Keratinocyte (primary cell): ENCODE data around the gene FAM193B. TPM values are rescaled to one million over a fixed set of nuclear protein-coding genes. Genes with fewer than 3 reads are reported as not detected.

ENCODE experiments used
- DNase-seq: peaks from one replicate; pipeline ENCODE4 v3.0.0-alpha.2; 2011; ENCODE audit warnings: low read depth, missing footprints, low spot score
- FAIRE-seq: peaks from 2 replicates; lab custom pipeline; 2011; peaks lifted over from hg19 to GRCh38; lab: Jason Lieb, UNC
- H2AFZ ChIP-seq: 2 replicates; pipeline ENCODE4 v1.6.0; 2012; ENCODE audit warnings: low read length, control low read depth, inconsistent platforms; ENCODE audit not compliant: control insufficient read depth
- H3K27ac ChIP-seq: 2 replicates; pipeline ENCODE4 v1.5.1; 2011; ENCODE audit warnings: low read length; ENCODE audit not compliant: control insufficient read depth, insufficient read depth
- H3K27me3 ChIP-seq: 3 replicates; pipeline ENCODE4 v1.6.0; 2011; ENCODE audit warnings: low read length; ENCODE audit not compliant: control insufficient read depth, insufficient read depth; ENCODE audit errors: extremely low read depth
- H3K36me3 ChIP-seq, 2 experiments: 2 replicates in 1 of 2; 3 replicates in 1 of 2; pipeline ENCODE4 v1.5.1; 2011; ENCODE audit warnings: low read length in 2 of 2, mild to moderate bottlenecking in 1 of 2; ENCODE audit not compliant: control insufficient read depth in 2 of 2, insufficient read depth in 2 of 2; ENCODE audit errors: extremely low read depth in 1 of 2
- H3K4me1 ChIP-seq: 3 replicates; pipeline ENCODE4 v1.5.1; 2011; ENCODE audit warnings: low read length; ENCODE audit not compliant: control insufficient read depth, insufficient read depth; ENCODE audit errors: extremely low read depth
- H3K4me2 ChIP-seq: 3 replicates; pipeline ENCODE4 v1.6.0; 2011; ENCODE audit warnings: low read depth, low read length; ENCODE audit not compliant: control insufficient read depth, insufficient read depth; ENCODE audit errors: extremely low read depth
- H3K4me3 ChIP-seq, 3 experiments: fragments of 200-600 bp in 1 of 3; sonication (generic) in 1 of 3; 2 replicates in 2 of 3; 3 replicates in 1 of 3; pipeline ENCODE4 v1.5.1; 2011 to 2016; ENCODE audit warnings: low read length in 3 of 3, mild to moderate bottlenecking in 3 of 3, control low read depth in 2 of 3, inconsistent platforms in 1 of 3, low read depth in 1 of 3, mixed read lengths in 1 of 3, mixed run types in 1 of 3, moderate library complexity in 1 of 3; ENCODE audit not compliant: control insufficient read depth in 2 of 3, insufficient read depth in 2 of 3; ENCODE audit errors: extremely low read depth in 1 of 3
- H3K79me2 ChIP-seq: 2 replicates; pipeline ENCODE4 v1.6.0; 2012; ENCODE audit warnings: low read length; ENCODE audit not compliant: control insufficient read depth, insufficient read depth
- H3K9ac ChIP-seq: 3 replicates; pipeline ENCODE4 v1.6.0; 2011; ENCODE audit warnings: low read length; ENCODE audit not compliant: control insufficient read depth, insufficient read depth; ENCODE audit errors: extremely low read depth
- H3K9me1 ChIP-seq: 3 replicates; pipeline ENCODE4 v1.6.0; 2011; ENCODE audit warnings: low read length; ENCODE audit not compliant: control insufficient read depth, insufficient read depth; ENCODE audit errors: extremely low read depth
- H3K9me3 ChIP-seq: 2 replicates; pipeline ENCODE4 v1.5.1; 2012; ENCODE audit warnings: low read depth, low read length; ENCODE audit not compliant: control insufficient read depth
- H4K20me1 ChIP-seq: 3 replicates; pipeline ENCODE4 v1.6.0; 2011; ENCODE audit warnings: low read length; ENCODE audit not compliant: control insufficient read depth, insufficient read depth; ENCODE audit errors: extremely low read depth
- EZH2 ChIP-seq: IDR thresholded peaks from one replicate; pipeline ENCODE4 v1.6.1; 2012; ENCODE audit warnings: inconsistent platforms, mild to moderate bottlenecking, low read length, moderate library complexity
- dilution Hi-C: fragments of 300-500 bp; cut with MboI; formaldehyde crosslinking; loops from one replicate; pipeline ENCODE4 v1.7.0; 2020; ENCODE audit warnings: low sequenced_read_pairs; ENCODE audit not compliant: extremely low pct_ligation_motif_present
- polyA plus RNA-seq, 5 experiments: library from polyadenylated mRNA; depleted of rRNA in 3 of 5; stranded (reverse) in 3 of 5; stranded (forward) in 1 of 5; unstranded in 1 of 5; fragments of >200 nt; gene quantifications; 1 replicate in 1 of 5; 2 replicates in 3 of 5; 3 replicates in 1 of 5; pipeline versions ENCODE4 v1.2.1 to v1.2.3, GENCODE V29; 2011 to 2012; ENCODE audit warnings: missing spikeins in 2 of 5, low read depth in 1 of 5, low replicate concordance in 1 of 5
- TF ChIP-seq, protein P1 (sequence below), 3 experiments: IDR thresholded peaks in 1 of 3; conservative IDR thresholded peaks in 1 of 3; optimal IDR thresholded peaks in 1 of 3; 2 replicates in 2 of 3; 3 replicates in 1 of 3; pipeline versions ENCODE3 to v1.5.1; 2011; ENCODE audit warnings: low read length in 3 of 3, mild to moderate bottlenecking in 3 of 3, moderate library complexity in 2 of 3, control low read depth in 1 of 3, inconsistent platforms in 1 of 3; ENCODE audit not compliant: insufficient read depth in 2 of 3; ENCODE audit errors: extremely low read depth in 1 of 3

Gene FAM193B
- polyA plus RNA-seq, 1 donor (not counting 4 experiments of a cell fraction or from before 2014, with no cell fraction given), result 27.5 TPM

DNA sequence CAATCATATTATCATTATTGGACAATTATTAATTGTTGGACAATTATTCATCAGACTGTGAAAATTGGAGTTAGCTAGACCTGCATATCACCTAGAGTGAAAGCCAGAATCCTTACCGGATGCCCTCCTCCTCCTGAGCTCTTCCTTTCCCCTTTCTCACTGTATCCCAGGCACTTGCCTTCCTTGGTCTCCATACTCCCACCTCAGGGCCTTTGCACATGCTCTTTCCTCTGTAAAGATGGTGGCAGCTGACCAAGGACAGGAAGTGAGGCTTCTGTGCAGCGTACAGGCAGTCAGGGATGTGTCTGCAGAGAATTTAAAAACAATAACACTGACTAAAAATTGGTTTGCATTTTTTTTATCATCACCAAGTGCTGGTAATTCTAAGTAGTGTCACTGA lies 15.5 kb upstream of the FAM193B start:
- H3K27me3 ChIP-seq, result no peaks in the 10 kb centered on the region
- H2AFZ ChIP-seq, result no peak overlapping the region
- H3K4me1 ChIP-seq, result peaks cover 9% of the 10 kb centered on the region
- H3K36me3 ChIP-seq, result no peaks in the 10 kb centered on the region
- H3K79me2 ChIP-seq, result no peaks in the 10 kb centered on the region
- TF ChIP-seq, protein P1, sequence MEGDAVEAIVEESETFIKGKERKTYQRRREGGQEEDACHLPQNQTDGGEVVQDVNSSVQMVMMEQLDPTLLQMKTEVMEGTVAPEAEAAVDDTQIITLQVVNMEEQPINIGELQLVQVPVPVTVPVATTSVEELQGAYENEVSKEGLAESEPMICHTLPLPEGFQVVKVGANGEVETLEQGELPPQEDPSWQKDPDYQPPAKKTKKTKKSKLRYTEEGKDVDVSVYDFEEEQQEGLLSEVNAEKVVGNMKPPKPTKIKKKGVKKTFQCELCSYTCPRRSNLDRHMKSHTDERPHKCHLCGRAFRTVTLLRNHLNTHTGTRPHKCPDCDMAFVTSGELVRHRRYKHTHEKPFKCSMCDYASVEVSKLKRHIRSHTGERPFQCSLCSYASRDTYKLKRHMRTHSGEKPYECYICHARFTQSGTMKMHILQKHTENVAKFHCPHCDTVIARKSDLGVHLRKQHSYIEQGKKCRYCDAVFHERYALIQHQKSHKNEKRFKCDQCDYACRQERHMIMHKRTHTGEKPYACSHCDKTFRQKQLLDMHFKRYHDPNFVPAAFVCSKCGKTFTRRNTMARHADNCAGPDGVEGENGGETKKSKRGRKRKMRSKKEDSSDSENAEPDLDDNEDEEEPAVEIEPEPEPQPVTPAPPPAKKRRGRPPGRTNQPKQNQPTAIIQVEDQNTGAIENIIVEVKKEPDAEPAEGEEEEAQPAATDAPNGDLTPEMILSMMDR (optimal IDR thresholded peaks at IDR 0.05 in 1 of 3, IDR thresholded peaks at IDR 0.05 in 1 of 3, conservative IDR thresholded peaks at IDR 0.05 in 1 of 3; ENCODE audit: extremely low read depth in 1 of 3, insufficient read depth in 2 of 3, low read length in 3 of 3), result no peak
- no peak for TF ChIP-seq EZH2
- no peak overlapping the region for H3K4me2 ChIP-seq
- H3K9me1 ChIP-seq, result no peaks in the 10 kb centered on the region
- dilution Hi-C loops, result no loop called here
- H4K20me1 ChIP-seq, result no peaks in the 10 kb centered on the region
- no peak overlapping the region for H3K27ac ChIP-seq
- no peak for FAIRE-seq
- H3K9me3 ChIP-seq, result no peaks in the 10 kb centered on the region
- H3K9ac ChIP-seq, result no peak overlapping the region
- DNase-seq, result no peak
- H3K4me3 ChIP-seq, result no peak overlapping the region

DNA sequence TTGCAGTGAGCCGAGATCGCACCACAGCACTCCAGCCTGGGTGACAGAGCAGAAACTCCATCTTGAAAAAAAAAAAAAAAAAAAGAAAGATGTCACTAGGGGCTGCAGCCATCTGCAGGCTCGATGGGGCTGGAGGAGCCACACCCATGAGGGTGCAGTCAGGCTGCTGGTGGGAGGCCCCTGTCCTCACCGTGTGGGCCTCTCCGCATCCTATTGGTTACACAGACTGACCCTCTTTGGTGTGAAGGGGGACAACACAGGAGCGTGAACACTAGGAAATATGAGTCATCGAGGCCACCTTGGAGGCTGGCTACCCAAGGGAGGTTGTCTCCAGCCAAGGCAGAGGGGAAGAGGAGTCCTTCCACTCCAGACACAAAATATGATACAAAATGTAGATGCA lies 14.0 kb upstream of the FAM193B start:
- no peak overlapping the region for H3K27ac ChIP-seq
- no peak for DNase-seq
- H3K4me3 ChIP-seq, result no peak overlapping the region
- no peaks in the 10 kb centered on the region for H3K27me3 ChIP-seq
- H3K9me3 ChIP-seq, result no peaks in the 10 kb centered on the region
- no peak for FAIRE-seq
- TF ChIP-seq, protein P1 (optimal IDR thresholded peaks at IDR 0.05 in 1 of 3, IDR thresholded peaks at IDR 0.05 in 1 of 3, conservative IDR thresholded peaks at IDR 0.05 in 1 of 3; ENCODE audit: extremely low read depth in 1 of 3, insufficient read depth in 2 of 3, low read length in 3 of 3), result no peak
- TF ChIP-seq EZH2, result no peak
- no peak overlapping the region for H2AFZ ChIP-seq
- no peaks in the 10 kb centered on the region for H3K9me1 ChIP-seq
- dilution Hi-C loops, result no loop called here
- H4K20me1 ChIP-seq, result no peaks in the 10 kb centered on the region
- H3K79me2 ChIP-seq, result no peaks in the 10 kb centered on the region
- H3K4me2 ChIP-seq, result no peak overlapping the region
- no peaks in the 10 kb centered on the region for H3K36me3 ChIP-seq
- H3K4me1 ChIP-seq, result peaks cover 7% of the 10 kb centered on the region
- H3K9ac ChIP-seq, result no peak overlapping the region
